A549 (cell line): ENCODE measurements around the gene VIPR1. TPM values are rescaled to one million over a fixed set of nuclear protein-coding genes. Genes with fewer than 3 reads are reported as not detected.

Experiments
- ATAC-seq, 2 experiments: fragments of 200-7000 bp in 1 of 2; fragments of >200 bp in 1 of 2; cut with Nextera tagmentation in 1 of 2; cut with Tn5 transposase in 1 of 2; 3 replicates each; pipeline versions ENCODE4 v1.8.0 to v1.9.1; 2018 to 2020; ENCODE audit warnings: mild to moderate bottlenecking in 1 of 2, moderate library complexity in 1 of 2
- CTCF ChIA-PET: fragments of 300-600 bp; sonication (Branson Sonifier 250); formaldehyde crosslinking; extraction: SDS; loops from one replicate; lab custom pipeline; 2021; ENCODE audit warnings: antibody characterized with exemption, inconsistent platforms; lab: Yijun Ruan, JAX
- POLR2A ChIA-PET: fragments of 350-600 bp; formaldehyde crosslinking; extraction: SDS; loops from one replicate; lab custom pipeline; 2021; ENCODE audit warnings: antibody characterized with exemption, inconsistent platforms; lab: Yijun Ruan, JAX
- DNase-seq, 2 experiments: peaks; one replicate each; pipeline versions ENCODE4 v3.0.0 to v3.0.0-alpha.2; 2011 to 2016; ENCODE audit warnings: low read depth in 1 of 2, low spot score in 1 of 2
- FAIRE-seq: peaks from 2 replicates; lab custom pipeline; 2011; peaks lifted over from hg19 to GRCh38; lab: Jason Lieb, UNC
- H3K27ac ChIP-seq, 2 experiments: fragments of >200 bp; sonication (Bioruptor Twin); formaldehyde crosslinking; 3 replicates each; pipeline ENCODE4 v1.5.1; 2016 to 2017
- H3K4me1 ChIP-seq: fragments of >200 bp; sonication (Bioruptor Twin); formaldehyde crosslinking; 3 replicates; pipeline ENCODE4 v1.6.1; 2016
- H3K4me2 ChIP-seq: fragments of >200 bp; sonication (Bioruptor Twin); formaldehyde crosslinking; 3 replicates; pipeline ENCODE4 v1.6.1; 2016
- H3K4me3 ChIP-seq: fragments of >200 bp; sonication (Bioruptor Twin); formaldehyde crosslinking; 3 replicates; pipeline ENCODE4 v1.5.1; 2016
- H3K9me3 ChIP-seq: fragments of >200 bp; sonication (Bioruptor Twin); formaldehyde crosslinking; 3 replicates; pipeline ENCODE4 v1.6.1; 2016
- CHD2 ChIP-seq: fragments of 150-350 bp; IDR thresholded peaks from 2 replicates; pipeline ENCODE4 v1.6.1; 2014; ENCODE audit warnings: low read length; ENCODE audit not compliant: partially characterized antibody
- EP300 ChIP-seq, 2 experiments: fragments of >200 bp; sonication (Bioruptor Twin); formaldehyde crosslinking; IDR thresholded peaks; 2 replicates in 1 of 2; 3 replicates in 1 of 2; pipeline ENCODE4 v1.6.1; 2016 to 2017
- ESRRA ChIP-seq: fragments of 150-350 bp; IDR thresholded peaks from 2 replicates; pipeline ENCODE4 v1.6.1; 2014; ENCODE audit warnings: mild to moderate bottlenecking, low read length, borderline replicate concordance
- FOSL2 ChIP-seq, 2 experiments: fragments of 450-650 bp in 1 of 2; fragments of >200 bp in 1 of 2; sonication (Bioruptor Twin) in 1 of 2; formaldehyde crosslinking; IDR thresholded peaks; 2 replicates each; pipeline versions ENCODE4 v1.5.0 to v1.6.1; 2016 to 2020; ENCODE audit warnings: mild to moderate bottlenecking in 1 of 2, moderate library complexity in 1 of 2
- GATA3 ChIP-seq: IDR thresholded peaks from 2 replicates; pipeline ENCODE4 v1.6.1; 2012; ENCODE audit warnings: borderline replicate concordance
- HOXB5 ChIP-seq: fragments of 250-450 bp; sonication (Bioruptor Pico); IDR thresholded peaks from 2 replicates; pipeline ENCODE4 v1.5.0; 2020; ENCODE audit warnings: mild to moderate bottlenecking, moderate library complexity
- KDM1A ChIP-seq: fragments of 200-600 bp; sonication (generic); IDR thresholded peaks from 2 replicates; pipeline ENCODE4 v1.6.1; 2016; ENCODE audit warnings: low read depth, mild to moderate bottlenecking
- MAFK ChIP-seq: fragments of 450-650 bp; IDR thresholded peaks from 2 replicates; pipeline ENCODE4 v1.6.1; 2014; ENCODE audit not compliant: partially characterized antibody
- MYC ChIP-seq: IDR thresholded peaks from 2 replicates; pipeline ENCODE4 v1.6.1; 2012; ENCODE audit warnings: mild to moderate bottlenecking, inconsistent platforms, low read length, improper control_type of control experiment, borderline replicate concordance
- SMC3 ChIP-seq: fragments of >200 bp; sonication (Bioruptor Twin); formaldehyde crosslinking; IDR thresholded peaks from 3 replicates; pipeline ENCODE4 v1.6.1; 2018; ENCODE audit warnings: inconsistent platforms
- SREBF2 ChIP-seq: fragments of 450-650 bp; IDR thresholded peaks from 2 replicates; pipeline ENCODE4 v1.6.1; 2014; ENCODE audit warnings: mild to moderate bottlenecking, moderate library complexity
- TFCP2L1 ChIP-seq: fragments of 250-450 bp; sonication (Bioruptor Pico); IDR thresholded peaks from 2 replicates; pipeline ENCODE4 v1.5.0; 2021; ENCODE audit warnings: mild to moderate bottlenecking
- ZC3H11A ChIP-seq: fragments of 450-650 bp; IDR thresholded peaks from 2 replicates; pipeline ENCODE4 v1.6.1; 2014; ENCODE audit warnings: antibody characterized with exemption, mild to moderate bottlenecking
- ZSCAN20 ChIP-seq: fragments of 250-450 bp; sonication (Bioruptor Pico); IDR thresholded peaks from 2 replicates; pipeline ENCODE4 v1.8.0; 2022; ENCODE audit warnings: mild to moderate bottlenecking, moderate library complexity
- WGBS: methylation state at CpG from one replicate; pipeline ENCODE4 v1.1.6; 2017; ENCODE audit errors: missing lambda C conversion rate; 5-methylcytosine and 5-hydroxymethylcytosine counted together
- polyA plus RNA-seq, 4 experiments: library from polyadenylated mRNA; depleted of rRNA in 3 of 4; stranded (reverse); fragments of >200 nt; fragmentation: RNase III in 1 of 4; extraction: RNeasy Plus Mini Kit Qiagen cat#74134 plus additional on column Dnase treatment in 1 of 4; gene quantifications; 2 replicates in 3 of 4; 3 replicates in 1 of 4; pipeline ENCODE4 v1.2.3, GENCODE V29; 2011 to 2017
- TF ChIP-seq, protein P1 (sequence below): fragments of 250-450 bp; sonication (Bioruptor Pico); IDR thresholded peaks from 2 replicates; pipeline ENCODE4 v1.5.0; 2020; ENCODE audit warnings: low read depth, mild to moderate bottlenecking, moderate library complexity
- TF ChIP-seq, protein P2 (sequence below): fragments of 450-650 bp; IDR thresholded peaks from 2 replicates; pipeline ENCODE4 v1.6.1; 2014; ENCODE audit warnings: antibody characterized with exemption
- TF ChIP-seq, protein P3 (sequence below): fragments of >200 bp; sonication (Bioruptor Twin); formaldehyde crosslinking; IDR thresholded peaks from 3 replicates; pipeline ENCODE4 v1.6.1; 2016
- TF ChIP-seq, protein P4 (sequence below): IDR thresholded peaks from 2 replicates; pipeline ENCODE4 v1.6.1; 2012
- TF ChIP-seq, protein P5 (sequence below): fragments of 250-450 bp; sonication (Bioruptor Pico); IDR thresholded peaks from 2 replicates; pipeline ENCODE4 v1.5.0; 2021; ENCODE audit warnings: mild to moderate bottlenecking, moderate library complexity, borderline replicate concordance
- TF ChIP-seq, protein P6 (sequence below): fragments of >200 bp; sonication (Bioruptor Twin); formaldehyde crosslinking; IDR thresholded peaks from 3 replicates; pipeline ENCODE4 v1.5.1; 2016
- TF ChIP-seq, protein P7 (sequence below): fragments of 200-600 bp; sonication (generic); IDR thresholded peaks from 2 replicates; pipeline ENCODE4 v1.6.1; 2016; ENCODE audit warnings: antibody characterized with exemption, mild to moderate bottlenecking, moderate library complexity

VIPR1 gene
- polyA plus RNA-seq, 2 of the 4 experiments (the other 2 are of a cell fraction), result 0.26 to 0.80 TPM

DNA sequence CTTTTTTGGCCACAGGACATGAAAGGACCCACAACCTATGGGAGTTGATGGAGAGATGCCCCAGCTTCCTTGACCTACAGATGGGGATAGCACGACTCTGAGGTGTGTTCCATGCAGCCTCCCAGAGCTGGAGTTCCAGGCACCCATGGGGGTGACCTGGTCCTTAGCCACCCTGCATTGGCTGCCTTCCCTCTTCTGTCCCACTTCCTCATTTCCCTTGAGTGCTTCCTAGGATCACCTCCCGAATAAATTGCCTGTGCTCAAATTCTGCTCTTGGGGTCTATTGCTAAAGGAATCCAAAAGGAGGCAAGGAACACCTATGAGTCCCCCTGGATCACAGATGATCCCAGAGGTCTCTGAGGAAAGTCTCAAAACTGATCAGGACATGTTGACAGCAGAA, 24.7 kb upstream of the VIPR1 start:
- no peak for TF ChIP-seq ZSCAN20 (CRISPR knock-in tag)
- no peak for TF ChIP-seq EP300 (IDR thresholded peaks at IDR 0.05)
- TF ChIP-seq ESRRA, result no peak
- TF ChIP-seq, protein P1, sequence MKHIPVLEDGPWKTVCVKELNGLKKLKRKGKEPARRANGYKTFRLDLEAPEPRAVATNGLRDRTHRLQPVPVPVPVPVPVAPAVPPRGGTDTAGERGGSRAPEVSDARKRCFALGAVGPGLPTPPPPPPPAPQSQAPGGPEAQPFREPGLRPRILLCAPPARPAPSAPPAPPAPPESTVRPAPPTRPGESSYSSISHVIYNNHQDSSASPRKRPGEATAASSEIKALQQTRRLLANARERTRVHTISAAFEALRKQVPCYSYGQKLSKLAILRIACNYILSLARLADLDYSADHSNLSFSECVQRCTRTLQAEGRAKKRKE (CRISPR knock-in tag), result no peak
- no peak for TF ChIP-seq SMC3
- no peak for TF ChIP-seq FOSL2 (IDR thresholded peaks at IDR 0.05)
- TF ChIP-seq FOSL2 (CRISPR knock-in tag; IDR thresholded peaks at IDR 0.05), result no peak
- TF ChIP-seq, protein P2, sequence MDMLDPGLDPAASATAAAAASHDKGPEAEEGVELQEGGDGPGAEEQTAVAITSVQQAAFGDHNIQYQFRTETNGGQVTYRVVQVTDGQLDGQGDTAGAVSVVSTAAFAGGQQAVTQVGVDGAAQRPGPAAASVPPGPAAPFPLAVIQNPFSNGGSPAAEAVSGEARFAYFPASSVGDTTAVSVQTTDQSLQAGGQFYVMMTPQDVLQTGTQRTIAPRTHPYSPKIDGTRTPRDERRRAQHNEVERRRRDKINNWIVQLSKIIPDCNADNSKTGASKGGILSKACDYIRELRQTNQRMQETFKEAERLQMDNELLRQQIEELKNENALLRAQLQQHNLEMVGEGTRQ, result no peak
- TF ChIP-seq GATA3, result no peak
- no peak overlapping the region for H3K27ac ChIP-seq
- FAIRE-seq (no peak), ATAC-seq (no peak), DNase-seq (no peak)
- H3K9me3 ChIP-seq, result no peaks in the 10 kb centered on the region
- H3K4me3 ChIP-seq, result no peak overlapping the region
- POLR2A ChIA-PET, result no interaction called here
- no peaks in the 10 kb centered on the region for H3K4me1 ChIP-seq
- WGBS, result 33% methylated on average over 2 of the region's 2 CpGs
- H3K4me2 ChIP-seq, result no peak overlapping the region
- CTCF ChIA-PET, result interaction anchor here (1.3 kb wide), 1 partner anchor 249 kb away, joined by 4 read pairs; no protein-coding TSS in a partner anchor

DNA sequence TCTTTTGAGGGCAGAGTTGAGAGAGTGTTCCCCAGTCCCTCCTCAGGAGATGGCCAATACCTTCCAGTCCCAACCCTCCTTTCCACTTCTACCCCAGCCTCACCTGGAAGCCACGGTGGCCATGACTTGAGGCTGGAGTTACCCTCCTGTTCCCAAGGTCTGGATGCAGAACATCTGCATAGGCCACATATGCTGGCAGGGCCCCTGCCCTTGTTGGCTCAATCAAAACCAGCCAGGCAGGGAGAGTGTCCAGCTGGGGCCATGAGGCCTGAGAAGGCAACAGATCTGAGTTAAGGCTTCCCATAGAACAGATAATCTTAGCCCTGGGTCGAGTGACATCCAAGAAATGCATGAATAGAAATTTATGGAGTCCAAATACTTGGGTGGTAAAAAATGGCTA, 23.6 kb upstream of the VIPR1 start:
- TF ChIP-seq CHD2, result no peak
- TF ChIP-seq, protein P3, sequence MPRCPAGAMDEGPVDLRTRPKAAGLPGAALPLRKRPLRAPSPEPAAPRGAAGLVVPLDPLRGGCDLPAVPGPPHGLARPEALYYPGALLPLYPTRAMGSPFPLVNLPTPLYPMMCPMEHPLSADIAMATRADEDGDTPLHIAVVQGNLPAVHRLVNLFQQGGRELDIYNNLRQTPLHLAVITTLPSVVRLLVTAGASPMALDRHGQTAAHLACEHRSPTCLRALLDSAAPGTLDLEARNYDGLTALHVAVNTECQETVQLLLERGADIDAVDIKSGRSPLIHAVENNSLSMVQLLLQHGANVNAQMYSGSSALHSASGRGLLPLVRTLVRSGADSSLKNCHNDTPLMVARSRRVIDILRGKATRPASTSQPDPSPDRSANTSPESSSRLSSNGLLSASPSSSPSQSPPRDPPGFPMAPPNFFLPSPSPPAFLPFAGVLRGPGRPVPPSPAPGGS, result no peak
- H3K4me3 ChIP-seq, result no peak overlapping the region
- POLR2A ChIA-PET, result no interaction called here
- H3K4me2 ChIP-seq, result no peak overlapping the region
- no peaks in the 10 kb centered on the region for H3K4me1 ChIP-seq
- no peak overlapping the region for H3K27ac ChIP-seq
- no peaks in the 10 kb centered on the region for H3K9me3 ChIP-seq
- CTCF ChIA-PET, result interaction anchor here (1.3 kb wide), 1 partner anchor 250 kb away, joined by 4 read pairs; no protein-coding TSS in a partner anchor
- ATAC-seq, result no peak
- no peak for FAIRE-seq
- 0% methylated on average over 2 of the region's 2 CpGs for WGBS
- DNase-seq, result no peak

DNA sequence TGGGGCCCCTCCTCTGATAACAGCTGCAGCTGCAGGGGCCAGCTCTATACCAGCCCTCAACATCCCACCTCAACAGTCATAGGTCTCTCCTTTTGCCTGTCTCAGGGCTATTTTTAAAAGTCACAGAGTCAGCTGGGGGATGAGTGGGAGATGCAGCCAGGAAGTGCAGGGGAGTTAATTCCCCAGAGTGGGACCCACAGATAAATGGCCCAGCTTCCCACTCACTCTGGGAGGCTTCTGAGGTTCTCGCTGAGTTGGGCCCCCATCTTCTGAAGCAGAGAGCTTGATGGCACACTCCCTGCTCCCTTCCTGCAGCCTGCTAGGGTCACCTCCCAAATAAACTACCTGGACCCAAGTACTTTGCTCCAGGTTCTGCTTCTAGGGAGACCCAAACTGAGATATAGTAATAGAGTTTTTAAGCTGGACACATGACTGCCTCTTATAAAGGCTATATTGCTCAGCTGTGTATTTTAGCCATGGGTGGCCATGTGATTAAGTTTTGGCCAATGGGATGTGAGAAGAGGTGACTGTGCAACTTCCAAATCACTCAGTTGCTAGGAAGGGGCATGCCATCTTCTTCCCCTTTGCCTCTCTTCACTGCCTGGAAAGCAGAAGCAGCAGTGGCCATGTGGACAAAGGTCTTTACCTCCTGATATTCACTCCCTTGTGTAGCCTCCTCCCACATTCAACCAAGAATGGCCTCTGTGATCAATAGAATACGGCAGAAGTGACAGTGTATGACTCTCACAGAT, 15.5 kb upstream of the VIPR1 start:
- H3K4me3 ChIP-seq, result no peak overlapping the region
- 26% methylated on average over 2 of the region's 2 CpGs for WGBS
- H3K4me1 ChIP-seq, result peaks cover 13% of the 10 kb centered on the region
- no peak for ATAC-seq
- no peak for DNase-seq
- ChIA-PET CTCF (no interaction called here), POLR2A (no interaction called here)
- no peak overlapping the region for H3K27ac ChIP-seq
- H3K4me2 ChIP-seq, result no peak overlapping the region
- FAIRE-seq, result no peak
- no peaks in the 10 kb centered on the region for H3K9me3 ChIP-seq
- TF ChIP-seq ZC3H11A (no peak), GATA3 (no peak), SREBF2 (no peak), CHD2 (no peak), MYC (no peak), HOXB5 (no peak), MAFK (no peak), KDM1A (no peak), TFCP2L1 (CRISPR knock-in tag) (no peak)
- TF ChIP-seq, protein P4, sequence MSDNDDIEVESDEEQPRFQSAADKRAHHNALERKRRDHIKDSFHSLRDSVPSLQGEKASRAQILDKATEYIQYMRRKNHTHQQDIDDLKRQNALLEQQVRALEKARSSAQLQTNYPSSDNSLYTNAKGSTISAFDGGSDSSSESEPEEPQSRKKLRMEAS, result no peak
- TF ChIP-seq, protein P5, sequence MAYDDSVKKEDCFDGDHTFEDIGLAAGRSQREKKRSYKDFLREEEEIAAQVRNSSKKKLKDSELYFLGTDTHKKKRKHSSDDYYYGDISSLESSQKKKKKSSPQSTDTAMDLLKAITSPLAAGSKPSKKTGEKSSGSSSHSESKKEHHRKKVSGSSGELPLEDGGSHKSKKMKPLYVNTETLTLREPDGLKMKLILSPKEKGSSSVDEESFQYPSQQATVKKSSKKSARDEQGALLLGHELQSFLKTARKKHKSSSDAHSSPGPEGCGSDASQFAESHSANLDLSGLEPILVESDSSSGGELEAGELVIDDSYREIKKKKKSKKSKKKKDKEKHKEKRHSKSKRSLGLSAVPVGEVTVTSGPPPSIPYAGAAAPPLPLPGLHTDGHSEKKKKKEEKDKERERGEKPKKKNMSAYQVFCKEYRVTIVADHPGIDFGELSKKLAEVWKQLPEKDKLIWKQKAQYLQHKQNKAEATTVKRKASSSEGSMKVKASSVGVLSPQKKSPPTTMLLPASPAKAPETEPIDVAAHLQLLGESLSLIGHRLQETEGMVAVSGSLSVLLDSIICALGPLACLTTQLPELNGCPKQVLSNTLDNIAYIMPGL (CRISPR knock-in tag), result no peak
- TF ChIP-seq, protein P6, sequence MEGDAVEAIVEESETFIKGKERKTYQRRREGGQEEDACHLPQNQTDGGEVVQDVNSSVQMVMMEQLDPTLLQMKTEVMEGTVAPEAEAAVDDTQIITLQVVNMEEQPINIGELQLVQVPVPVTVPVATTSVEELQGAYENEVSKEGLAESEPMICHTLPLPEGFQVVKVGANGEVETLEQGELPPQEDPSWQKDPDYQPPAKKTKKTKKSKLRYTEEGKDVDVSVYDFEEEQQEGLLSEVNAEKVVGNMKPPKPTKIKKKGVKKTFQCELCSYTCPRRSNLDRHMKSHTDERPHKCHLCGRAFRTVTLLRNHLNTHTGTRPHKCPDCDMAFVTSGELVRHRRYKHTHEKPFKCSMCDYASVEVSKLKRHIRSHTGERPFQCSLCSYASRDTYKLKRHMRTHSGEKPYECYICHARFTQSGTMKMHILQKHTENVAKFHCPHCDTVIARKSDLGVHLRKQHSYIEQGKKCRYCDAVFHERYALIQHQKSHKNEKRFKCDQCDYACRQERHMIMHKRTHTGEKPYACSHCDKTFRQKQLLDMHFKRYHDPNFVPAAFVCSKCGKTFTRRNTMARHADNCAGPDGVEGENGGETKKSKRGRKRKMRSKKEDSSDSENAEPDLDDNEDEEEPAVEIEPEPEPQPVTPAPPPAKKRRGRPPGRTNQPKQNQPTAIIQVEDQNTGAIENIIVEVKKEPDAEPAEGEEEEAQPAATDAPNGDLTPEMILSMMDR, result no peak
- TF ChIP-seq, protein P7, sequence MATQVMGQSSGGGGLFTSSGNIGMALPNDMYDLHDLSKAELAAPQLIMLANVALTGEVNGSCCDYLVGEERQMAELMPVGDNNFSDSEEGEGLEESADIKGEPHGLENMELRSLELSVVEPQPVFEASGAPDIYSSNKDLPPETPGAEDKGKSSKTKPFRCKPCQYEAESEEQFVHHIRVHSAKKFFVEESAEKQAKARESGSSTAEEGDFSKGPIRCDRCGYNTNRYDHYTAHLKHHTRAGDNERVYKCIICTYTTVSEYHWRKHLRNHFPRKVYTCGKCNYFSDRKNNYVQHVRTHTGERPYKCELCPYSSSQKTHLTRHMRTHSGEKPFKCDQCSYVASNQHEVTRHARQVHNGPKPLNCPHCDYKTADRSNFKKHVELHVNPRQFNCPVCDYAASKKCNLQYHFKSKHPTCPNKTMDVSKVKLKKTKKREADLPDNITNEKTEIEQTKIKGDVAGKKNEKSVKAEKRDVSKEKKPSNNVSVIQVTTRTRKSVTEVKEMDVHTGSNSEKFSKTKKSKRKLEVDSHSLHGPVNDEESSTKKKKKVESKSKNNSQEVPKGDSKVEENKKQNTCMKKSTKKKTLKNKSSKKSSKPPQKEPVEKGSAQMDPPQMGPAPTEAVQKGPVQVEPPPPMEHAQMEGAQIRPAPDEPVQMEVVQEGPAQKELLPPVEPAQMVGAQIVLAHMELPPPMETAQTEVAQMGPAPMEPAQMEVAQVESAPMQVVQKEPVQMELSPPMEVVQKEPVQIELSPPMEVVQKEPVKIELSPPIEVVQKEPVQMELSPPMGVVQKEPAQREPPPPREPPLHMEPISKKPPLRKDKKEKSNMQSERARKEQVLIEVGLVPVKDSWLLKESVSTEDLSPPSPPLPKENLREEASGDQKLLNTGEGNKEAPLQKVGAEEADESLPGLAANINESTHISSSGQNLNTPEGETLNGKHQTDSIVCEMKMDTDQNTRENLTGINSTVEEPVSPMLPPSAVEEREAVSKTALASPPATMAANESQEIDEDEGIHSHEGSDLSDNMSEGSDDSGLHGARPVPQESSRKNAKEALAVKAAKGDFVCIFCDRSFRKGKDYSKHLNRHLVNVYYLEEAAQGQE, result no peak
